Activated T-cell treated with anti-CD3 and anti-CD28 coated beads, Interleukin-2, amount 50 U/mL, for 4 hours (primary cell): Measurements from ENCODE around the gene ATP8B4. TPM values are rescaled to one million over a fixed set of nuclear protein-coding genes. Genes with fewer than 3 reads are reported as not detected.

Experiments used
- ATAC-seq, 2 donors: fragments of 200-7000 bp; cut with Tn5 transposase; one replicate each; pipeline ENCODE4 v1.10.0; 2021
- DNase-seq: peaks from one replicate; pipeline ENCODE4 v3.0.0-alpha.2; 2020
- H3K27me3 Mint-ChIP-seq: one replicate; pipeline ENCODE4 v1.8.0; 2021; ENCODE audit warnings: low read depth, mixed read lengths
- H3K36me3 Mint-ChIP-seq: one replicate; pipeline ENCODE4 v1.8.0; 2022; ENCODE audit warnings: mixed read lengths; ENCODE audit not compliant: insufficient read depth
- H3K4me1 Mint-ChIP-seq: one replicate; pipeline ENCODE4 v1.8.0; 2021; ENCODE audit warnings: low read depth, mixed read lengths
- H3K4me3 Mint-ChIP-seq: one replicate; pipeline ENCODE4 v1.8.0; 2021; ENCODE audit warnings: mild to moderate bottlenecking, moderate library complexity, mixed read lengths
- H3K9me3 Mint-ChIP-seq: one replicate; pipeline ENCODE4 v1.8.0; 2021; ENCODE audit warnings: mixed read lengths
- total RNA-seq, 3 donors: library from RNA; stranded (reverse); gene quantifications; one replicate each; pipeline ENCODE4 v1.2.1, GENCODE V29; 2021

Gene ATP8B4
- total RNA-seq, 3 donors from 2014 or later, result 1.4 to 2.7 (median 1.4) TPM

- Mint-ChIP-seq H3K9me3 (peaks cover 20% of the 10 kb centered on the region), H3K4me1 (no peaks in the 10 kb centered on the region), H3K36me3 (no peaks in the 10 kb centered on the region), H3K4me3 (no peak overlapping the region), H3K27me3 (peaks cover 3% of the 10 kb centered on the region)
- ATAC-seq (no peak), DNase-seq (no peak)
These were observed 271.4 kb downstream of the ATP8B4 start for GRCh38 chr15:49847423-49848281.

GRCh38 chr15:49844390-49844789 lies 274.6 kb downstream of the ATP8B4 start:
- H3K27me3 Mint-ChIP-seq, result peaks cover 3% of the 10 kb centered on the region
- H3K4me1 Mint-ChIP-seq, result no peaks in the 10 kb centered on the region
- H3K36me3 Mint-ChIP-seq, result no peaks in the 10 kb centered on the region
- ATAC-seq (no peak), DNase-seq (no peak)
- no peak overlapping the region for H3K4me3 Mint-ChIP-seq
- peaks cover 14% of the 10 kb centered on the region for H3K9me3 Mint-ChIP-seq

- H3K9me3 Mint-ChIP-seq, result peaks cover 14% of the 10 kb centered on the region
- H3K4me1 Mint-ChIP-seq, result no peaks in the 10 kb centered on the region
- peaks cover 6% of the 10 kb centered on the region for H3K27me3 Mint-ChIP-seq
- H3K4me3 Mint-ChIP-seq, result no peak overlapping the region
- DNase-seq (no peak), ATAC-seq (no peak)
- H3K36me3 Mint-ChIP-seq, result no peaks in the 10 kb centered on the region
These were observed 275.3 kb downstream of the ATP8B4 start for GRCh38 chr15:49843725-49844124.

GRCh38 chr15:49842031-49842730 lies 276.9 kb downstream of the ATP8B4 start:
- Mint-ChIP-seq H3K9me3 (peaks cover 20% of the 10 kb centered on the region), H3K4me3 (no peak overlapping the region), H3K4me1 (no peaks in the 10 kb centered on the region), H3K36me3 (no peaks in the 10 kb centered on the region), H3K27me3 (peaks cover 6% of the 10 kb centered on the region)
- ATAC-seq, result no peak
- DNase-seq, result no peak

GRCh38 chr15:49832511-49832910 lies 286.5 kb downstream of the ATP8B4 start:
- no peak overlapping the region for H3K4me3 Mint-ChIP-seq
- DNase-seq, result no peak
- no peak for ATAC-seq
- H3K9me3 Mint-ChIP-seq, result peaks cover under 1% of the 10 kb centered on the region
- H3K4me1 Mint-ChIP-seq, result no peaks in the 10 kb centered on the region
- H3K36me3 Mint-ChIP-seq, result no peaks in the 10 kb centered on the region
- no peaks in the 10 kb centered on the region for H3K27me3 Mint-ChIP-seq

GRCh38 chr15:49831206-49831965 lies 287.6 kb downstream of the ATP8B4 start:
- H3K9me3 Mint-ChIP-seq, result peaks cover 3% of the 10 kb centered on the region
- H3K4me3 Mint-ChIP-seq, result no peak overlapping the region
- DNase-seq (no peak), ATAC-seq (no peak)
- no peaks in the 10 kb centered on the region for H3K4me1 Mint-ChIP-seq
- no peaks in the 10 kb centered on the region for H3K36me3 Mint-ChIP-seq
- no peaks in the 10 kb centered on the region for H3K27me3 Mint-ChIP-seq

GRCh38 chr15:49830391-49830790 lies 288.6 kb downstream of the ATP8B4 start:
- peaks cover 3% of the 10 kb centered on the region for H3K9me3 Mint-ChIP-seq
- ATAC-seq (no peak), DNase-seq (no peak)
- no peaks in the 10 kb centered on the region for H3K27me3 Mint-ChIP-seq
- H3K4me1 Mint-ChIP-seq, result no peaks in the 10 kb centered on the region
- no peak overlapping the region for H3K4me3 Mint-ChIP-seq
- H3K36me3 Mint-ChIP-seq, result no peaks in the 10 kb centered on the region

GRCh38 chr15:49827311-49827710 lies 291.7 kb downstream of the ATP8B4 start:
- Mint-ChIP-seq H3K36me3 (no peaks in the 10 kb centered on the region), H3K4me3 (no peak overlapping the region), H3K9me3 (peaks cover 3% of the 10 kb centered on the region), H3K4me1 (no peaks in the 10 kb centered on the region), H3K27me3 (no peaks in the 10 kb centered on the region)
- DNase-seq (no peak), ATAC-seq (no peak)

GRCh38 chr15:49826640-49827234 lies 292.3 kb downstream of the ATP8B4 start:
- ATAC-seq, result no peak

GRCh38 chr15:49824775-49825099 lies 294.3 kb downstream of the ATP8B4 start:
- Mint-ChIP-seq H3K9me3 (peaks cover 3% of the 10 kb centered on the region), H3K4me3 (no peak overlapping the region), H3K36me3 (no peaks in the 10 kb centered on the region), H3K27me3 (no peaks in the 10 kb centered on the region), H3K4me1 (no peaks in the 10 kb centered on the region)
- ATAC-seq (no peak), DNase-seq (no peak)

More at GRCh38 chr15:49826640-49827234, 292.3 kb downstream of the ATP8B4 start:
- DNase-seq, result no peak
- Mint-ChIP-seq H3K4me1 (no peaks in the 10 kb centered on the region), H3K4me3 (no peak overlapping the region), H3K9me3 (peaks cover 3% of the 10 kb centered on the region), H3K36me3 (no peaks in the 10 kb centered on the region), H3K27me3 (no peaks in the 10 kb centered on the region)

GRCh38 chr15:49823987-49824774 lies 294.9 kb downstream of the ATP8B4 start:
- ATAC-seq (no peak), DNase-seq (no peak)
- Mint-ChIP-seq H3K9me3 (peaks cover 3% of the 10 kb centered on the region), H3K36me3 (no peaks in the 10 kb centered on the region), H3K4me1 (no peaks in the 10 kb centered on the region), H3K4me3 (no peak overlapping the region), H3K27me3 (no peaks in the 10 kb centered on the region)

GRCh38 chr15:49817100-49817499 lies 301.9 kb downstream of the ATP8B4 start:
- ATAC-seq (peak in 1 of 2 donors; percentile 53), DNase-seq (no peak)
- Mint-ChIP-seq H3K36me3 (no peaks in the 10 kb centered on the region), H3K4me3 (no peak overlapping the region), H3K27me3 (peaks cover 2% of the 10 kb centered on the region), H3K9me3 (no peaks in the 10 kb centered on the region), H3K4me1 (peaks cover 4% of the 10 kb centered on the region)

- no peaks in the 10 kb centered on the region for H3K36me3 Mint-ChIP-seq
- DNase-seq (no peak), ATAC-seq (peak in 1 of 2 donors; percentile 37)
- no peak overlapping the region for H3K4me3 Mint-ChIP-seq
- no peaks in the 10 kb centered on the region for H3K9me3 Mint-ChIP-seq
- peaks cover 4% of the 10 kb centered on the region for H3K4me1 Mint-ChIP-seq
- peaks cover 2% of the 10 kb centered on the region for H3K27me3 Mint-ChIP-seq
These were observed 303.1 kb downstream of the ATP8B4 start for GRCh38 chr15:49815950-49816349.
